ENCODE results near the gene SEMA4C. TPM values are rescaled to one million over a fixed set of nuclear protein-coding genes. Genes with fewer than 3 reads are reported as not detected.

The SEMA4C gene
- polyA plus RNA-seq, 1 of the 3 experiments (the other 2 are of a cell fraction) = 34.8 TPM

DNA sequence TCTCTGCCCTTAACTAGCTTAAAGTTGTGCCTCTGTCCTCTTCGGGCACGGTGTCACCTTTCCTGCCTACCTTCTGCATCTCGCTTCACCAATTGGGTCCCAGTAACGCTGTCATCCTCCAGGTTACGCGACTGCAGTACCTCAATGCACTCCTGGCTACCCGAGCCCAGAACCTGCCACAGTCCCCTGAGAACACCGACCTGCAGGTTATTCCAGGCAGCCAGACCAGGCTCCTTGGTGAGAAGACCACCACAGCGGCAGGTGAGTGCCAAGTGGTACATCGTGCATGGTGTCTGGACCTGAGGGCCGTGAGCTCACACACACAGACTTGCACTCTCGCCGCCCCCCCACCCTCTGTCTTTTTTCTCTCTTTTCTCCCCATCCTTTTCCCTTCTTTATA lies 41.0 kb downstream of the SEMA4C start:
- ChIA-PET POLR2A (no interaction called here), CTCF (interaction anchor here (0.7 kb wide), 1 partner anchor 285 kb away, joined by 3 read pairs; the partner anchor contains the start of gene ANKRD36)
- no peak overlapping the region for H3K27ac ChIP-seq (ENCODE audit: low read depth in 2 of 2, low read length in 1 of 2)
- H3K4me2 ChIP-seq = no peak overlapping the region
- no peak overlapping the region for H3K4me3 ChIP-seq (ENCODE audit: low read depth in 2 of 2, low read length in 1 of 2)
- no peaks in the 10 kb centered on the region; a peak in 1 of 4 replicates for H3K4me1 ChIP-seq (ENCODE audit: control insufficient read depth in 1 of 2, insufficient read depth in 2 of 2, low read depth in 1 of 2, low read length in 1 of 2)
- H3F3A ChIP-seq (replicated peaks; ENCODE audit: insufficient read depth) = peaks cover 7% of the 10 kb centered on the region
- 97% methylated on average over 12 of the region's 13 CpGs for WGBS (ENCODE audit: low lambda C conversion rate)
- H3K79me2 ChIP-seq (ENCODE audit: insufficient read depth) = no peaks in the 10 kb centered on the region
- DNase-seq = no peak
- H3K9me3 ChIP-seq = no peaks in the 10 kb centered on the region
- no peaks in the 10 kb centered on the region for H3K27me3 ChIP-seq (ENCODE audit: insufficient read depth)
- H3K9me2 ChIP-seq = no peaks in the 10 kb centered on the region
- 0 out of 2 replicates have a peak, but pooled peaks cover 7% of the 10 kb centered on the region for H4K20me1 ChIP-seq (ENCODE audit: insufficient read depth)
- no peak overlapping the region for H2AFZ ChIP-seq (ENCODE audit: low read depth)
- TF ChIP-seq GABPA (IDR thresholded peaks at IDR 0.05; ENCODE audit: low read depth) = no peak
- TF ChIP-seq EP300 (IDR thresholded peaks at IDR 0.05; ENCODE audit: borderline replicate concordance in 1 of 2, low read depth in 1 of 2, low read length in 1 of 2) = no peak
- TF ChIP-seq, protein P1, sequence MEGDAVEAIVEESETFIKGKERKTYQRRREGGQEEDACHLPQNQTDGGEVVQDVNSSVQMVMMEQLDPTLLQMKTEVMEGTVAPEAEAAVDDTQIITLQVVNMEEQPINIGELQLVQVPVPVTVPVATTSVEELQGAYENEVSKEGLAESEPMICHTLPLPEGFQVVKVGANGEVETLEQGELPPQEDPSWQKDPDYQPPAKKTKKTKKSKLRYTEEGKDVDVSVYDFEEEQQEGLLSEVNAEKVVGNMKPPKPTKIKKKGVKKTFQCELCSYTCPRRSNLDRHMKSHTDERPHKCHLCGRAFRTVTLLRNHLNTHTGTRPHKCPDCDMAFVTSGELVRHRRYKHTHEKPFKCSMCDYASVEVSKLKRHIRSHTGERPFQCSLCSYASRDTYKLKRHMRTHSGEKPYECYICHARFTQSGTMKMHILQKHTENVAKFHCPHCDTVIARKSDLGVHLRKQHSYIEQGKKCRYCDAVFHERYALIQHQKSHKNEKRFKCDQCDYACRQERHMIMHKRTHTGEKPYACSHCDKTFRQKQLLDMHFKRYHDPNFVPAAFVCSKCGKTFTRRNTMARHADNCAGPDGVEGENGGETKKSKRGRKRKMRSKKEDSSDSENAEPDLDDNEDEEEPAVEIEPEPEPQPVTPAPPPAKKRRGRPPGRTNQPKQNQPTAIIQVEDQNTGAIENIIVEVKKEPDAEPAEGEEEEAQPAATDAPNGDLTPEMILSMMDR (IDR thresholded peaks at IDR 0.05) = no peak
- no peak for TF ChIP-seq RFX5 (IDR thresholded peaks at IDR 0.05; ENCODE audit: low read length)
- no peak for TF ChIP-seq TEAD4 (IDR thresholded peaks at IDR 0.05; ENCODE audit: borderline replicate concordance, insufficient read depth)
- TF ChIP-seq, protein P2, sequence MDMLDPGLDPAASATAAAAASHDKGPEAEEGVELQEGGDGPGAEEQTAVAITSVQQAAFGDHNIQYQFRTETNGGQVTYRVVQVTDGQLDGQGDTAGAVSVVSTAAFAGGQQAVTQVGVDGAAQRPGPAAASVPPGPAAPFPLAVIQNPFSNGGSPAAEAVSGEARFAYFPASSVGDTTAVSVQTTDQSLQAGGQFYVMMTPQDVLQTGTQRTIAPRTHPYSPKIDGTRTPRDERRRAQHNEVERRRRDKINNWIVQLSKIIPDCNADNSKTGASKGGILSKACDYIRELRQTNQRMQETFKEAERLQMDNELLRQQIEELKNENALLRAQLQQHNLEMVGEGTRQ (IDR thresholded peaks at IDR 0.05; ENCODE audit: borderline replicate concordance, low read depth, low read length) = no peak
- TF ChIP-seq TCF12 (IDR thresholded peaks at IDR 0.05) = no peak
- no peak for TF ChIP-seq FOXM1 (IDR thresholded peaks at IDR 0.05; ENCODE audit: low read depth)
- no peak for TF ChIP-seq NRF1 (IDR thresholded peaks at IDR 0.05; ENCODE audit: low read depth, low read length)
- TF ChIP-seq FOSL2 (IDR thresholded peaks at IDR 0.05; ENCODE audit: borderline replicate concordance, low read depth) = no peak
- TF ChIP-seq SMC3 (IDR thresholded peaks at IDR 0.05; ENCODE audit: low read depth, low read length) = no peak
- no peak for TF ChIP-seq RCOR1 (IDR thresholded peaks at IDR 0.05; ENCODE audit: low read length)
- TF ChIP-seq, protein P3, sequence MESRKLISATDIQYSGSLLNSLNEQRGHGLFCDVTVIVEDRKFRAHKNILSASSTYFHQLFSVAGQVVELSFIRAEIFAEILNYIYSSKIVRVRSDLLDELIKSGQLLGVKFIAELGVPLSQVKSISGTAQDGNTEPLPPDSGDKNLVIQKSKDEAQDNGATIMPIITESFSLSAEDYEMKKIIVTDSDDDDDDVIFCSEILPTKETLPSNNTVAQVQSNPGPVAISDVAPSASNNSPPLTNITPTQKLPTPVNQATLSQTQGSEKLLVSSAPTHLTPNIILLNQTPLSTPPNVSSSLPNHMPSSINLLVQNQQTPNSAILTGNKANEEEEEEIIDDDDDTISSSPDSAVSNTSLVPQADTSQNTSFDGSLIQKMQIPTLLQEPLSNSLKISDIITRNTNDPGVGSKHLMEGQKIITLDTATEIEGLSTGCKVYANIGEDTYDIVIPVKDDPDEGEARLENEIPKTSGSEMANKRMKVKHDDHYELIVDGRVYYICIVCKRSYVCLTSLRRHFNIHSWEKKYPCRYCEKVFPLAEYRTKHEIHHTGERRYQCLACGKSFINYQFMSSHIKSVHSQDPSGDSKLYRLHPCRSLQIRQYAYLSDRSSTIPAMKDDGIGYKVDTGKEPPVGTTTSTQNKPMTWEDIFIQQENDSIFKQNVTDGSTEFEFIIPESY (IDR thresholded peaks at IDR 0.05; ENCODE audit: borderline replicate concordance, low read depth) = no peak
- no peak for TF ChIP-seq TAF1 (IDR thresholded peaks at IDR 0.05; ENCODE audit: borderline replicate concordance, low read depth, low read length)
- no peak overlapping the region for H3K9ac ChIP-seq
- H3K36me3 ChIP-seq (replicated peaks in 1 of 2; ENCODE audit: control insufficient read depth in 1 of 2, insufficient read depth in 2 of 2, low read length in 1 of 2) = peaks cover 8 to 54% of the 10 kb centered on the region in 2 experiments

All from SK-N-SH (cell line).